Uterus (tissue), 2 donors: Measurements from ENCODE around the gene RND2.

Experiments used
- POLR2A ChIP-seq, 2 donors: fragments of 450-650 bp; IDR thresholded peaks; one replicate each; pipeline ENCODE4 v1.6.1; 2016; ENCODE audit warnings: antibody characterized with exemption in 2 of 2, mild to moderate bottlenecking in 1 of 2, moderate library complexity in 1 of 2
- TF ChIP-seq, protein P1 (sequence below), 4 experiments: fragments of 200-600 bp in 2 of 4; fragments of 450-650 bp in 2 of 4; sonication (generic) in 2 of 4; IDR thresholded peaks; one replicate each; pipeline ENCODE4 v1.5.1; 2016 to 2019; ENCODE audit warnings: antibody characterized with exemption in 4 of 4, mild to moderate bottlenecking in 2 of 4, moderate library complexity in 1 of 4

DNA sequence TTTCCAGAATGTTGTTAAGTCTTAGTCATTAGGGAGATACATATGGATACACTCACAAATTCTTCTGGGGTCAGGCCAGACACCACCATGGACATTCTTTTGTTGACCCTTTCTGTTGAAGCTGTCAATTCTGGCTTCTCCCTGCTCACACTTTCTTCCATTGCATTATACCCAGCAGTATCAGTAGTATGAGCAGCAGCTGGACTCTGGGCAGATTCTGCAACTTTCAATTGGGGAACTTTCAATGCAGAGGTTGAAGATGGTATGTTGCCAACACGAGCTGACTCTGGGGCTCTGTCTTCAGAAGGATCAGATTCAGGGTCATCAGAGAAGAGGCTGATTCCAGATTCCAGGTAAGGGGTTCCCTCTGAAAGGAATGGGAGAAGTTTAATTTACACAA, 45.8 kb downstream of the RND2 start:
- no peak for TF ChIP-seq POLR2A (IDR thresholded peaks at IDR 0.05)
- TF ChIP-seq, protein P1, sequence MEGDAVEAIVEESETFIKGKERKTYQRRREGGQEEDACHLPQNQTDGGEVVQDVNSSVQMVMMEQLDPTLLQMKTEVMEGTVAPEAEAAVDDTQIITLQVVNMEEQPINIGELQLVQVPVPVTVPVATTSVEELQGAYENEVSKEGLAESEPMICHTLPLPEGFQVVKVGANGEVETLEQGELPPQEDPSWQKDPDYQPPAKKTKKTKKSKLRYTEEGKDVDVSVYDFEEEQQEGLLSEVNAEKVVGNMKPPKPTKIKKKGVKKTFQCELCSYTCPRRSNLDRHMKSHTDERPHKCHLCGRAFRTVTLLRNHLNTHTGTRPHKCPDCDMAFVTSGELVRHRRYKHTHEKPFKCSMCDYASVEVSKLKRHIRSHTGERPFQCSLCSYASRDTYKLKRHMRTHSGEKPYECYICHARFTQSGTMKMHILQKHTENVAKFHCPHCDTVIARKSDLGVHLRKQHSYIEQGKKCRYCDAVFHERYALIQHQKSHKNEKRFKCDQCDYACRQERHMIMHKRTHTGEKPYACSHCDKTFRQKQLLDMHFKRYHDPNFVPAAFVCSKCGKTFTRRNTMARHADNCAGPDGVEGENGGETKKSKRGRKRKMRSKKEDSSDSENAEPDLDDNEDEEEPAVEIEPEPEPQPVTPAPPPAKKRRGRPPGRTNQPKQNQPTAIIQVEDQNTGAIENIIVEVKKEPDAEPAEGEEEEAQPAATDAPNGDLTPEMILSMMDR (IDR thresholded peaks at IDR 0.05) = no peak
